A673 (cell line): ENCODE measurements around the gene IL20RA.

Experiments used
- EZH2 ChIP-seq: fragments of 200-600 bp; sonication (generic); IDR thresholded peaks from 2 replicates; pipeline ENCODE4 v1.6.1; 2017; ENCODE audit warnings: borderline replicate concordance, low read depth, mild to moderate bottlenecking, mixed read lengths, antibody characterized with exemption, low read length; ENCODE audit not compliant: poor library complexity, severe bottlenecking
- TF ChIP-seq, protein P1 (sequence below): fragments of 300-800, 200-600 bp; sonication (generic); conservative IDR thresholded peaks from 2 replicates; pipeline ENCODE4 v1.5.1; 2017; ENCODE audit warnings: low read depth, mild to moderate bottlenecking, antibody characterized with exemption, low read length, moderate library complexity, mixed read lengths

DNA sequence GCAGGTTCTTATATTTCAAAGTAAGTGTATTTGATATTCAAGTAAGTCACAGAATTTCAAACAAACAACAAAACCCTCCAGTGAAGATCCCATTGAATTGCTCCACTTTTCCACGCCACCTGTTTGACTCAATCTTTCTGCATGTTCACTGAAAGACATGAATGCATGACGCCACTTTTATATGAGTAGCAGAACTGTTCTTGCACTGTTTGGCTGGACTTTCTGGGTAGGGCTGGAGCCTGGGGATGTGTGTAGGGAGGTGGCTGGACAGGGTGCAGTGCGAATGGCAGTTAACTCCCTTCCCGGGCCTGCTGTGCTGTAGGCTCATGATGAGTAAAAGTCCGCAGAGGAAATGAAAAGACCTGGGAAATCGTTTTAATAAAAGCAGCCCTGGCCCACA lies 39.7 kb downstream of the IL20RA start:
- TF ChIP-seq, protein P1, sequence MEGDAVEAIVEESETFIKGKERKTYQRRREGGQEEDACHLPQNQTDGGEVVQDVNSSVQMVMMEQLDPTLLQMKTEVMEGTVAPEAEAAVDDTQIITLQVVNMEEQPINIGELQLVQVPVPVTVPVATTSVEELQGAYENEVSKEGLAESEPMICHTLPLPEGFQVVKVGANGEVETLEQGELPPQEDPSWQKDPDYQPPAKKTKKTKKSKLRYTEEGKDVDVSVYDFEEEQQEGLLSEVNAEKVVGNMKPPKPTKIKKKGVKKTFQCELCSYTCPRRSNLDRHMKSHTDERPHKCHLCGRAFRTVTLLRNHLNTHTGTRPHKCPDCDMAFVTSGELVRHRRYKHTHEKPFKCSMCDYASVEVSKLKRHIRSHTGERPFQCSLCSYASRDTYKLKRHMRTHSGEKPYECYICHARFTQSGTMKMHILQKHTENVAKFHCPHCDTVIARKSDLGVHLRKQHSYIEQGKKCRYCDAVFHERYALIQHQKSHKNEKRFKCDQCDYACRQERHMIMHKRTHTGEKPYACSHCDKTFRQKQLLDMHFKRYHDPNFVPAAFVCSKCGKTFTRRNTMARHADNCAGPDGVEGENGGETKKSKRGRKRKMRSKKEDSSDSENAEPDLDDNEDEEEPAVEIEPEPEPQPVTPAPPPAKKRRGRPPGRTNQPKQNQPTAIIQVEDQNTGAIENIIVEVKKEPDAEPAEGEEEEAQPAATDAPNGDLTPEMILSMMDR: no peak
- TF ChIP-seq EZH2: no peak
